Endothelial cell of umbilical vein (primary cell): ENCODE results near the gene ISLR. TPM values are rescaled to one million over a fixed set of nuclear protein-coding genes. Genes with fewer than 3 reads are reported as not detected.

Source experiments
- BruUV-seq: library from RNA; stranded (reverse); fragments of 400-500 nt; replicated peaks from 2 replicates; lab custom pipeline; 2021; lab: Mats Ljungman, UMichigan
- CTCF ChIA-PET: fragments of 300-600, 350-600 bp; sonication (Branson Sonifier 250); formaldehyde crosslinking; loops from one replicate; lab custom pipeline; 2021; ENCODE audit warnings: antibody characterized with exemption, inconsistent platforms; lab: Charles Lee
- POLR2A ChIA-PET: fragments of 300-600, 350-600 bp; sonication (Branson Sonifier 250); formaldehyde crosslinking; loops from one replicate; lab custom pipeline; 2021; ENCODE audit warnings: antibody characterized with exemption, inconsistent platforms; lab: Charles Lee
- DNase-seq: peaks from one replicate; pipeline ENCODE4 v3.0.0-alpha.2; 2011; ENCODE audit warnings: low read depth, low spot score
- FAIRE-seq: peaks from 2 replicates; lab custom pipeline; 2011; peaks lifted over from hg19 to GRCh38; lab: Jason Lieb, UNC
- H2AFZ ChIP-seq: 2 replicates; pipeline ENCODE4 v1.6.0; 2012; ENCODE audit warnings: low read depth, low read length, control low read depth, inconsistent platforms
- H3K27ac ChIP-seq: 2 replicates; pipeline ENCODE4 v1.5.1; 2011; ENCODE audit warnings: low read depth, mild to moderate bottlenecking, control low read depth, low read length, moderate library complexity; ENCODE audit not compliant: insufficient read depth
- H3K27me3 ChIP-seq, 2 experiments: 2 replicates each; pipeline versions ENCODE4 v1.6.0 to v1.6.1; 2011; ENCODE audit warnings: low read length in 2 of 2, mixed read lengths in 1 of 2; ENCODE audit not compliant: control insufficient read depth in 2 of 2, insufficient read depth in 2 of 2
- H3K36me3 ChIP-seq, 2 experiments: 2 replicates in 1 of 2; 3 replicates in 1 of 2; pipeline ENCODE4 v1.5.1; 2011; ENCODE audit warnings: low read length in 2 of 2, mild to moderate bottlenecking in 1 of 2, moderate library complexity in 1 of 2; ENCODE audit not compliant: control insufficient read depth in 2 of 2, insufficient read depth in 2 of 2; ENCODE audit errors: extremely low read depth in 1 of 2
- H3K4me1 ChIP-seq: 3 replicates; pipeline ENCODE4 v1.5.1; 2011; ENCODE audit warnings: mild to moderate bottlenecking, low read length; ENCODE audit not compliant: control insufficient read depth, insufficient read depth; ENCODE audit errors: extremely low read depth
- H3K4me2 ChIP-seq: 2 replicates; pipeline ENCODE4 v1.6.1; 2011; ENCODE audit warnings: low read length, control low read depth, mixed read lengths; ENCODE audit not compliant: insufficient read depth
- H3K4me3 ChIP-seq, 3 experiments: fragments of 200-600 bp in 1 of 3; sonication (generic), shearing (Covaris generic) in 1 of 3; replicated peaks in 1 of 3; 2 replicates each; pipeline ENCODE4 v1.5.1; 2011 to 2016; ENCODE audit warnings: control low read depth in 3 of 3, low read length in 3 of 3, mild to moderate bottlenecking in 2 of 3, inconsistent platforms in 1 of 3, low read depth in 1 of 3, moderate library complexity in 1 of 3; ENCODE audit not compliant: insufficient read depth in 1 of 3
- H3K79me2 ChIP-seq: 2 replicates; pipeline ENCODE4 v1.6.0; 2012; ENCODE audit warnings: low read length, inconsistent platforms; ENCODE audit not compliant: control insufficient read depth, insufficient read depth
- H3K9ac ChIP-seq: replicated peaks from 2 replicates; pipeline ENCODE3; 2011; ENCODE audit warnings: low read length, control low read depth; ENCODE audit not compliant: insufficient read depth; ENCODE audit errors: extremely low read depth
- H3K9me1 ChIP-seq: replicated peaks from 3 replicates; pipeline ENCODE4 v1.6.0; 2011; ENCODE audit warnings: mild to moderate bottlenecking, low read length; ENCODE audit not compliant: control insufficient read depth, insufficient read depth; ENCODE audit errors: extremely low read depth
- H3K9me3 ChIP-seq: replicated peaks from 2 replicates; pipeline ENCODE4 v1.5.1; 2012; ENCODE audit warnings: low read length, inconsistent platforms; ENCODE audit not compliant: control insufficient read depth, insufficient read depth
- H4K20me1 ChIP-seq: replicated peaks from 2 replicates; pipeline ENCODE3; 2011; ENCODE audit warnings: mild to moderate bottlenecking, low read length; ENCODE audit not compliant: control insufficient read depth, insufficient read depth; ENCODE audit errors: extremely low read depth
- CTCF ChIP-seq, 2 donors: IDR thresholded peaks; 1 replicate in 1 of 2; 2 replicates in 1 of 2; pipeline ENCODE4 v1.5.1; 2011; ENCODE audit warnings: low read length in 2 of 2, mild to moderate bottlenecking in 2 of 2, moderate library complexity in 2 of 2, control low read depth in 1 of 2, inconsistent platforms in 1 of 2, low read depth in 1 of 2; ENCODE audit not compliant: insufficient read depth in 1 of 2; ENCODE audit errors: extremely low read depth in 1 of 2
- EZH2 ChIP-seq: IDR thresholded peaks from 2 replicates; pipeline ENCODE4 v1.6.1; 2012; ENCODE audit warnings: borderline replicate concordance, low read depth, mild to moderate bottlenecking, moderate library complexity, low read length, inconsistent platforms; ENCODE audit not compliant: severe bottlenecking
- FOS ChIP-seq: IDR thresholded peaks from 2 replicates; pipeline ENCODE4 v1.6.1; 2011; ENCODE audit warnings: mild to moderate bottlenecking, low read length, moderate library complexity, borderline replicate concordance; ENCODE audit not compliant: insufficient read depth
- GATA2 ChIP-seq: IDR thresholded peaks from 2 replicates; pipeline ENCODE4 v1.7.0; 2011; ENCODE audit warnings: low read depth, mild to moderate bottlenecking, moderate library complexity, mixed read lengths, low read length; ENCODE audit not compliant: insufficient read length, insufficient read depth
- JUN ChIP-seq: IDR thresholded peaks from 2 replicates; pipeline ENCODE4 v1.6.1; 2011; ENCODE audit warnings: borderline replicate concordance, low read depth; ENCODE audit not compliant: insufficient read length, insufficient read depth
- MAX ChIP-seq: IDR thresholded peaks from 2 replicates; pipeline ENCODE4 v1.6.1; 2011; ENCODE audit not compliant: insufficient read depth, insufficient read length
- MYC ChIP-seq: IDR thresholded peaks from one replicate; pipeline ENCODE4 v1.6.1; 2011; ENCODE audit warnings: mild to moderate bottlenecking, low read depth, low read length
- POLR2A ChIP-seq: IDR thresholded peaks from 2 replicates; pipeline ENCODE4 v1.6.1; 2012; ENCODE audit warnings: low read depth, mild to moderate bottlenecking, control low read depth, low read length
- POLR2AphosphoS5 ChIP-seq: IDR thresholded peaks from 2 replicates; pipeline ENCODE4 v1.6.1; 2012; ENCODE audit warnings: low read depth, mild to moderate bottlenecking, control low read depth, low read length, moderate library complexity; ENCODE audit not compliant: insufficient read depth
- dilution Hi-C: fragments of 300-500 bp; cut with MboI; formaldehyde crosslinking; loops from one replicate; pipeline ENCODE4 v1.15.0; 2019; ENCODE audit warnings: low sequenced_read_pairs; ENCODE audit not compliant: extremely low pct_ligation_motif_present
- intact Hi-C: fragments of 100-400 bp; cut with micrococcal nuclease; formaldehyde crosslinking; loops from one replicate; pipeline ENCODE4 v1.10.0; 2022
- polyA plus RNA-seq, 4 experiments: library from polyadenylated mRNA; depleted of rRNA in 3 of 4; stranded (reverse) in 3 of 4; unstranded in 1 of 4; fragments of >200 nt; gene quantifications; 2 replicates each; pipeline versions ENCODE4 v1.2.1 to v1.2.3, GENCODE V29; 2011 to 2012; ENCODE audit warnings: missing spikeins in 1 of 4
- total RNA-seq: library from RNA; stranded (reverse); gene quantifications from 2 replicates; pipeline ENCODE4 v1.2.3, GENCODE V29; 2021

The ISLR gene
- total and polyA plus RNA-seq, 2 donors (not counting 3 experiments of a cell fraction or from before 2014, with no cell fraction given), result not detected

- peak overlapping the region; percentile 35 for H2AFZ ChIP-seq
- H3K4me2 ChIP-seq, result peak overlapping the region; percentile 32
- dilution Hi-C loops, result no loop called here
- intact Hi-C loops, result no loop called here
- peaks cover 63 to 67% of the 10 kb centered on the region in 2 experiments for H3K27me3 ChIP-seq
- DNase-seq (no peak), FAIRE-seq (no peak)
- H3K27ac ChIP-seq, result no peak overlapping the region
- peak overlapping the region in 1 of 3 experiments; percentile 41 for H3K4me3 ChIP-seq
- H3K9me3 ChIP-seq, result no peaks in the 10 kb centered on the region
- H3K36me3 ChIP-seq, result no peaks in the 10 kb centered on the region
- H4K20me1 ChIP-seq, result no peaks in the 10 kb centered on the region
- no peaks in the 10 kb centered on the region for H3K79me2 ChIP-seq
- no peaks in the 10 kb centered on the region for H3K9me1 ChIP-seq
- TF ChIP-seq GATA2 (no peak), POLR2AphosphoS5 (no peak), JUN (no peak), FOS (no peak), EZH2 (no peak), POLR2A (no peak), MYC (no peak), MAX (no peak), CTCF (IDR thresholded peaks at IDR 0.05; ENCODE audit: extremely low read depth in 1 of 2, insufficient read depth in 1 of 2, low read depth in 1 of 2, low read length in 2 of 2) (no peak)
- no TSS peak for BruUV-seq
- ChIA-PET POLR2A (no interaction called here), CTCF (interaction anchor here (0.8 to 1.3 kb wide), 4 partner anchors 164 to 186 kb away, joined by 3 to 7 read pairs (median 6); no protein-coding TSS in a partner anchor)
- no peak overlapping the region for H3K9ac ChIP-seq
- peaks cover 12% of the 10 kb centered on the region for H3K4me1 ChIP-seq
Measured at GRCh38 chr15:74136540-74136813, 37.0 kb upstream of the ISLR start.
